ENCODE measurements around the gene ZNF80. TPM values are rescaled to one million over a fixed set of nuclear protein-coding genes. Genes with fewer than 3 reads are reported as not detected.
A peak's percentile ranks its signal among the peaks of the same experiment; 100 is the strongest.

Gene ZNF80
- total and polyA plus RNA-seq, 10 donors: 0.14 to 2.2 (median 1.0) TPM; not detected in 1

GRCh38 chr3:114235431-114235830 lies 1.9 kb downstream of the ZNF80 start:
- TF ChIP-seq CTCF (IDR thresholded peaks at IDR 0.05 in 8 of 11, conservative IDR thresholded peaks at IDR 0.05 in 3 of 11) (no peak), POLR2AphosphoS5 (IDR thresholded peaks at IDR 0.05) (no peak), POLR2A (IDR thresholded peaks at IDR 0.05) (no peak)
- Histone ChIP-seq H3K36me3 (no peaks in the 10 kb centered on the region), H3K9me3 (no peaks in the 10 kb centered on the region), H3K27me3 (replicated peaks in 1 of 7) (no peaks in the 10 kb centered on the region), H3K27ac (peak overlapping the region in 4 of 8 donors; percentile 6 to 64 (median 42)), H3K4me1 (peaks cover 0 to 40% (median 16%) of the 10 kb centered on the region in 6 donors), H3K4me3 (no peak overlapping the region)
- DNase-seq: no peak
- intact Hi-C loops (cut with DNase I; ENCODE audit: low total_unique reads): no loop called here
- WGBS, 5 donors: 80 to 88% (median 85%) methylated on average over 3 of the region's 3 CpGs

- peaks cover 0 to 40% (median 16%) of the 10 kb centered on the region in 6 donors for H3K4me1 ChIP-seq
- H3K36me3 ChIP-seq: no peaks in the 10 kb centered on the region
- 72 to 82% (median 77%) methylated on average over 3 of the region's 3 CpGs for WGBS, 5 donors
- H3K27me3 ChIP-seq (replicated peaks in 1 of 7): no peaks in the 10 kb centered on the region
- no peak for DNase-seq
- peak overlapping the region in 5 of 8 donors; percentile 6 to 64 (median 37) for H3K27ac ChIP-seq
- TF ChIP-seq POLR2AphosphoS5 (IDR thresholded peaks at IDR 0.05): no peak
- no peak overlapping the region for H3K4me3 ChIP-seq
- no peaks in the 10 kb centered on the region for H3K9me3 ChIP-seq
- intact Hi-C loops (cut with DNase I; ENCODE audit: low total_unique reads): no loop called here
Measured at GRCh38 chr3:114234745-114235144, 2.6 kb downstream of the ZNF80 start.

GRCh38 chr3:114231616-114232015 lies 5.8 kb downstream of the ZNF80 start:
- Histone ChIP-seq H3K27me3 (replicated peaks in 1 of 7) (no peaks in the 10 kb centered on the region), H3K4me1 (peaks cover 0 to 48% (median 19%) of the 10 kb centered on the region in 6 donors), H3K27ac (peak overlapping the region in 7 of 8 donors; percentile 5 to 81 (median 61)), H3K36me3 (no peaks in the 10 kb centered on the region), H3K4me3 (no peak overlapping the region), H3K9me3 (no peaks in the 10 kb centered on the region)
- intact Hi-C loops (cut with DNase I; ENCODE audit: low total_unique reads): no loop called here
- 64 to 72% (median 68%) methylated on average over 3 of the region's 3 CpGs; no CpG with 5 or more reads in 1 of the 5 donors for WGBS, 5 donors
- peak; percentile 78 for DNase-seq
- TF ChIP-seq POLR2A (IDR thresholded peaks at IDR 0.05) (no peak), CTCF (IDR thresholded peaks at IDR 0.05 in 8 of 11, conservative IDR thresholded peaks at IDR 0.05 in 3 of 11) (no peak), POLR2AphosphoS5 (IDR thresholded peaks at IDR 0.05) (peak in 1 of 3 donors; percentile 54)

- DNase-seq: no peak
- TF ChIP-seq CTCF (IDR thresholded peaks at IDR 0.05 in 8 of 11, conservative IDR thresholded peaks at IDR 0.05 in 3 of 11) (no peak), POLR2A (IDR thresholded peaks at IDR 0.05) (no peak), POLR2AphosphoS5 (IDR thresholded peaks at IDR 0.05) (no peak)
- Histone ChIP-seq H3K27me3 (replicated peaks in 1 of 7) (no peaks in the 10 kb centered on the region), H3K9me3 (peaks cover 0 to 20% (median 17%) of the 10 kb centered on the region in 8 donors), H3K4me3 (no peak overlapping the region), H3K4me1 (peaks cover 0 to 56% (median 31%) of the 10 kb centered on the region in 6 donors), H3K27ac (peak overlapping the region in 6 of 8 donors; percentile 49 to 96 (median 76)), H3K36me3 (no peaks in the 10 kb centered on the region)
- intact Hi-C loops (cut with DNase I; ENCODE audit: low total_unique reads): no loop called here
- WGBS, 5 donors: 90 to 95% (median 91%) methylated on average over 1 of the region's 1 CpG
Measured at GRCh38 chr3:114227076-114227475, 10.3 kb downstream of the ZNF80 start.

Data from spleen (tissue), 11 donors.